CD4-positive, alpha-beta T cell treated with Interferon gamma for 1 hour (primary cell): ENCODE data around the gene TBX6.

Experiments
- DNase-seq: peaks from one replicate; pipeline ENCODE4 v3.0.0-alpha.2; 2020

TBX6 gene

GRCh38 chr16:30113711-30114333 is 22.1 kb upstream of the TBX6 start:
- DNase-seq = no peak

GRCh38 chr16:30113031-30113710 is 21.4 kb upstream of the TBX6 start, which contains the start of gene GDPD3:
TSS of gene GDPD3 (minus strand) at chr16:30113537. CDS start at chr16:30113478, 59 bp downstream.
- no peak for DNase-seq

- DNase-seq = peak; percentile 37
These were observed 20.7 kb upstream of the TBX6 start for GRCh38 chr16:30112197-30113030.

- DNase-seq = no peak
These were observed 18.9 kb upstream of the TBX6 start for GRCh38 chr16:30110661-30111060.

- no peak for DNase-seq
These were observed 16.5 kb upstream of the TBX6 start for GRCh38 chr16:30108059-30108850.

GRCh38 chr16:30104492-30104891 is 12.8 kb upstream of the TBX6 start:
- DNase-seq = no peak

GRCh38 chr16:30104090-30104489 is 12.4 kb upstream of the TBX6 start:
- no peak for DNase-seq

GRCh38 chr16:30096862-30097563 is 5.3 kb upstream of the TBX6 start:
- peak; percentile 38 for DNase-seq

- DNase-seq = peak; percentile 91
These were observed 4.6 kb upstream of the TBX6 start, which contains the start of gene YPEL3 for GRCh38 chr16:30096105-30096861. TSS of gene YPEL3 (minus strand) at chr16:30096213. CDS start at chr16:30095482, 731 bp downstream.

- DNase-seq = no peak
These were observed 3.7 kb upstream of the TBX6 start for GRCh38 chr16:30095166-30096078.

- no peak for DNase-seq
These were observed 2.9 kb upstream of the TBX6 start for GRCh38 chr16:30094541-30095165.

GRCh38 chr16:30092373-30093010 is 768 bp upstream of the TBX6 start:
- DNase-seq = peak; percentile 89

GRCh38 chr16:30090610-30091331 is 953 bp downstream of the TBX6 start:
- DNase-seq = no peak

- DNase-seq = no peak
These were observed 2.7 kb downstream of the TBX6 start for GRCh38 chr16:30088832-30089624.

GRCh38 chr16:30088237-30088831 is 3.4 kb downstream of the TBX6 start:
- DNase-seq = no peak

- DNase-seq = peak; percentile 50
These were observed 4.4 kb downstream of the TBX6 start for GRCh38 chr16:30087181-30087898.
